ENCODE data around the gene KLHL3. TPM values are rescaled to one million over a fixed set of nuclear protein-coding genes. Genes with fewer than 3 reads are reported as not detected.

Gene KLHL3
- total and polyA plus RNA-seq, 7 experiments from 2014 or later, result 4.6 to 47.3 (median 17.8) TPM

GRCh38 chr5:137739737-137740136 lies 3.8 kb upstream of the KLHL3 start:
- Histone ChIP-seq H3K4me1 (ENCODE audit: control insufficient read depth in 2 of 2, insufficient read depth in 2 of 2, low read length in 2 of 2) (peaks cover 9 to 35% of the 10 kb centered on the region in 2 donors), H3K36me3 (ENCODE audit: control insufficient read depth in 2 of 3, insufficient read depth in 3 of 3, low read length in 3 of 3) (no peaks in the 10 kb centered on the region), H3K27ac (ENCODE audit: low read depth, low read length) (no peak overlapping the region), H3K4me3 (ENCODE audit: low read length) (no peak overlapping the region), H3K27me3 (ENCODE audit: control insufficient read depth in 2 of 2, insufficient read depth in 2 of 2, low read length in 2 of 2) (no peaks in the 10 kb centered on the region), H3K9me3 (ENCODE audit: control insufficient read depth in 2 of 3, low read length in 3 of 3) (no peaks in the 10 kb centered on the region)
- ATAC-seq, result no peak
- peak overlapping the region in 2 of 9 donors; percentile 40 to 43 for H3K27ac Mint-ChIP-seq
- ChIA-PET POLR2A (interaction anchor here (3.3 to 13.4 kb wide), 4 partner anchors 15 to 79 kb away, joined by 16 to 197 read pairs (median 88); partner anchors contain the start of gene HNRNPA0), CTCF (interaction anchor here (1.1 to 14.9 kb wide), 3 partner anchors 12 to 81 kb away, joined by 7 to 328 read pairs (median 156); no protein-coding TSS in a partner anchor)
- DNase-seq, result no peak
- intact Hi-C loops (cut with micrococcal nuclease), result no loop called here
- H3K36me3 Mint-ChIP-seq, result peaks cover 0 to 13% (median 0%) of the 10 kb centered on the region in 5 donors
- peaks cover 0 to 10% (median 3%) of the 10 kb centered on the region in 11 donors for H3K9me3 Mint-ChIP-seq
- H3K4me1 Mint-ChIP-seq, result peaks cover 5 to 32% (median 14%) of the 10 kb centered on the region in 7 donors
- H3K27me3 Mint-ChIP-seq, result peaks cover 0 to under 1% (median 0%) of the 10 kb centered on the region in 5 donors
- H3K4me3 Mint-ChIP-seq, result peak overlapping the region in 3 of 10 donors; percentile 8 to 37 (median 19)

- Histone ChIP-seq H3K27ac (ENCODE audit: low read depth, low read length) (no peak overlapping the region), H3K4me3 (ENCODE audit: low read length) (no peak overlapping the region), H3K4me1 (ENCODE audit: control insufficient read depth in 2 of 2, insufficient read depth in 2 of 2, low read length in 2 of 2) (peaks cover 9 to 40% of the 10 kb centered on the region in 2 donors), H3K27me3 (ENCODE audit: control insufficient read depth in 2 of 2, insufficient read depth in 2 of 2, low read length in 2 of 2) (no peaks in the 10 kb centered on the region), H3K9me3 (ENCODE audit: control insufficient read depth in 2 of 3, low read length in 3 of 3) (no peaks in the 10 kb centered on the region), H3K36me3 (ENCODE audit: control insufficient read depth in 2 of 3, insufficient read depth in 3 of 3, low read length in 3 of 3) (no peaks in the 10 kb centered on the region)
- CTCF ChIA-PET, result interaction anchor here (11.1 to 14.9 kb wide), 2 partner anchors 44 to 80 kb away, joined by 156 to 328 read pairs; no protein-coding TSS in a partner anchor
- POLR2A ChIA-PET, result interaction anchor here (4.2 to 13.4 kb wide), 3 partner anchors 16 to 78 kb away, joined by 21 to 197 read pairs (median 121); partner anchors contain the start of gene HNRNPA0
- intact Hi-C loops (cut with micrococcal nuclease), result no loop called here
- H3K4me3 Mint-ChIP-seq, result no peak overlapping the region
- peak overlapping the region in 1 of 9 donors; percentile 16 for H3K27ac Mint-ChIP-seq
- ATAC-seq (no peak), DNase-seq (no peak)
- no peaks in the 10 kb centered on the region for H3K27me3 Mint-ChIP-seq
- H3K36me3 Mint-ChIP-seq, result peaks cover 0 to 17% (median 0%) of the 10 kb centered on the region in 5 donors
- H3K4me1 Mint-ChIP-seq, result peaks cover 5 to 32% (median 14%) of the 10 kb centered on the region in 7 donors
- H3K9me3 Mint-ChIP-seq, result peaks cover 0 to 10% (median 3%) of the 10 kb centered on the region in 11 donors
Observed at GRCh38 chr5:137738947-137739346, 3.1 kb upstream of the KLHL3 start.

- no peak overlapping the region for H3K27ac Mint-ChIP-seq
- H3K4me3 Mint-ChIP-seq, result no peak overlapping the region
- peak overlapping the region; percentile 35 for H3K4me3 ChIP-seq (ENCODE audit: low read length)
Observed at GRCh38 chr5:137737349-137738131, 1.7 kb upstream of the KLHL3 start.

GRCh38 chr5:137736496-137736895 lies 607 bp upstream of the KLHL3 start:
- H3K36me3 Mint-ChIP-seq, result peaks cover 0 to 19% (median 2%) of the 10 kb centered on the region in 5 donors
- no peaks in the 10 kb centered on the region for H3K27me3 ChIP-seq (ENCODE audit: control insufficient read depth in 2 of 2, insufficient read depth in 2 of 2, low read length in 2 of 2)
- ATAC-seq, result no peak
- ChIA-PET CTCF (interaction anchor here (0.7 to 11.1 kb wide), 9 partner anchors 10 to 107 kb away, joined by 3 to 156 read pairs (median 6); partner anchors contain the start of gene HNRNPA0), POLR2A (interaction anchor here (0.7 to 13.4 kb wide), 14 partner anchors 10 to 153 kb away, joined by 3 to 197 read pairs (median 6); partner anchors contain the start of genes HNRNPA0 and PKD2L2)
- no peaks in the 10 kb centered on the region for H3K27me3 Mint-ChIP-seq
- no peak overlapping the region for H3K4me3 ChIP-seq (ENCODE audit: low read length)
- H3K4me1 Mint-ChIP-seq, result peaks cover 0 to 39% (median 16%) of the 10 kb centered on the region in 7 donors
- intact Hi-C loops (cut with micrococcal nuclease), result no loop called here
- peak overlapping the region; percentile 63 for H3K27ac ChIP-seq (ENCODE audit: low read depth, low read length)
- peaks cover 9 to 58% of the 10 kb centered on the region in 2 donors for H3K4me1 ChIP-seq (ENCODE audit: control insufficient read depth in 2 of 2, insufficient read depth in 2 of 2, low read length in 2 of 2)
- no peak for DNase-seq
- H3K9me3 Mint-ChIP-seq, result peaks cover 0 to 10% (median 3%) of the 10 kb centered on the region in 11 donors
- no peaks in the 10 kb centered on the region for H3K36me3 ChIP-seq (ENCODE audit: control insufficient read depth in 2 of 3, insufficient read depth in 3 of 3, low read length in 3 of 3)
- no peaks in the 10 kb centered on the region for H3K9me3 ChIP-seq (ENCODE audit: control insufficient read depth in 2 of 3, low read length in 3 of 3)
- H3K27ac Mint-ChIP-seq, result no peak overlapping the region
- no peak overlapping the region for H3K4me3 Mint-ChIP-seq

More at GRCh38 chr5:137737349-137738131, 1.7 kb upstream of the KLHL3 start:
- H3K27ac ChIP-seq (ENCODE audit: low read depth, low read length), result peak overlapping the region; percentile 63
- H3K27me3 ChIP-seq (ENCODE audit: control insufficient read depth in 2 of 2, insufficient read depth in 2 of 2, low read length in 2 of 2), result no peaks in the 10 kb centered on the region
- intact Hi-C loops (cut with micrococcal nuclease), result loop anchor here in 1 of 2 donors (1.0 kb wide), 1 partner anchor 10 kb away; no protein-coding TSS in a partner anchor
- peaks cover 0 to 10% (median 3%) of the 10 kb centered on the region in 11 donors for H3K9me3 Mint-ChIP-seq
- POLR2A ChIA-PET, result interaction anchor here (0.9 to 13.4 kb wide), 10 partner anchors 10 to 151 kb away, joined by 3 to 197 read pairs (median 10); partner anchors contain the start of genes HNRNPA0 and PKD2L2
- DNase-seq (peak in 8 of 9 donors; percentile 28 to 83 (median 78)), ATAC-seq (peak; percentile 83)
- CTCF ChIA-PET, result interaction anchor here (0.7 to 14.9 kb wide), 8 partner anchors 16 to 108 kb away, joined by 3 to 328 read pairs (median 13); partner anchors contain the start of gene HNRNPA0
- peaks cover 9 to 54% of the 10 kb centered on the region in 2 donors for H3K4me1 ChIP-seq (ENCODE audit: control insufficient read depth in 2 of 2, insufficient read depth in 2 of 2, low read length in 2 of 2)
- peaks cover 0 to 19% (median 0%) of the 10 kb centered on the region in 5 donors for H3K36me3 Mint-ChIP-seq
- H3K36me3 ChIP-seq (ENCODE audit: control insufficient read depth in 2 of 3, insufficient read depth in 3 of 3, low read length in 3 of 3), result no peaks in the 10 kb centered on the region
- H3K9me3 ChIP-seq (ENCODE audit: control insufficient read depth in 2 of 3, low read length in 3 of 3), result no peaks in the 10 kb centered on the region
- peaks cover 1 to 31% (median 12%) of the 10 kb centered on the region in 7 donors for H3K4me1 Mint-ChIP-seq
- no peaks in the 10 kb centered on the region for H3K27me3 Mint-ChIP-seq

- H3K4me1 ChIP-seq (ENCODE audit: control insufficient read depth in 2 of 2, insufficient read depth in 2 of 2, low read length in 2 of 2), result peaks cover 9 to 58% of the 10 kb centered on the region in 2 donors
- CTCF ChIA-PET, result interaction anchor here (0.6 to 11.1 kb wide), 7 partner anchors 12 to 301 kb away, joined by 3 to 156 read pairs (median 6); no protein-coding TSS in a partner anchor
- Mint-ChIP-seq H3K9me3 (peaks cover 0 to 10% (median 3%) of the 10 kb centered on the region in 11 donors), H3K27me3 (no peaks in the 10 kb centered on the region), H3K36me3 (peaks cover 0 to 21% (median 7%) of the 10 kb centered on the region in 5 donors), H3K27ac (no peak overlapping the region), H3K4me3 (no peak overlapping the region), H3K4me1 (peaks cover 0 to 42% (median 16%) of the 10 kb centered on the region in 7 donors)
- POLR2A ChIA-PET, result interaction anchor here (0.8 to 13.4 kb wide), 8 partner anchors 8 to 74 kb away, joined by 4 to 197 read pairs (median 13); partner anchors contain the start of gene HNRNPA0
- H3K9me3 ChIP-seq (ENCODE audit: control insufficient read depth in 2 of 3, low read length in 3 of 3), result no peaks in the 10 kb centered on the region
- H3K27me3 ChIP-seq (ENCODE audit: control insufficient read depth in 2 of 2, insufficient read depth in 2 of 2, low read length in 2 of 2), result no peaks in the 10 kb centered on the region
- no peaks in the 10 kb centered on the region for H3K36me3 ChIP-seq (ENCODE audit: control insufficient read depth in 2 of 3, insufficient read depth in 3 of 3, low read length in 3 of 3)
- DNase-seq, result peak in 2 of 9 donors; percentile 15 to 32
- peak; percentile 34 for ATAC-seq
- intact Hi-C loops (cut with micrococcal nuclease), result loop anchor here (1.0 to 2.0 kb wide), 5 partner anchors 14 to 69 kb away; partner anchors contain the start of gene HNRNPA0 (in 2 of the 2)
- H3K27ac ChIP-seq (ENCODE audit: low read depth, low read length), result peak overlapping the region; percentile 63
- H3K4me3 ChIP-seq (ENCODE audit: low read length), result peak overlapping the region; percentile 86
Observed at GRCh38 chr5:137734962-137735554, 831 bp downstream of the KLHL3 start.

Data from naive thymus-derived CD4-positive, alpha-beta T cell (primary cell).